Hypothalamus (tissue), 51 donors: ENCODE results near the gene CD151.

Experiments
- DNase-seq, 51 donors: peaks; one replicate each; lab custom pipeline; 2025; lab: John Stamatoyannopoulos, UW

Gene CD151

GRCh38 chr11:853682-854448 is 21.1 kb downstream of the CD151 start:
- DNase-seq = no peak

- no peak for DNase-seq
These were observed 22.0 kb downstream of the CD151 start for GRCh38 chr11:854601-855329.

- no peak for DNase-seq
These were observed 22.6 kb downstream of the CD151 start for GRCh38 chr11:855330-855674.

GRCh38 chr11:855796-856195 is 23.0 kb downstream of the CD151 start:
- DNase-seq = no peak

- no peak for DNase-seq
These were observed 23.6 kb downstream of the CD151 start for GRCh38 chr11:856397-856796.

- DNase-seq = no peak
These were observed 25.5 kb downstream of the CD151 start for GRCh38 chr11:858053-858761.

GRCh38 chr11:858762-859339 is 26.1 kb downstream of the CD151 start:
- DNase-seq = no peak

GRCh38 chr11:859394-860131 is 26.8 kb downstream of the CD151 start:
- DNase-seq = peak in 42 of 51 donors; percentile 8 to 83 (median 54)

- no peak for DNase-seq
These were observed 27.7 kb downstream of the CD151 start for GRCh38 chr11:860234-861104.

GRCh38 chr11:861105-861479 is 28.3 kb downstream of the CD151 start:
- no peak for DNase-seq

- DNase-seq = no peak
These were observed 29.4 kb downstream of the CD151 start for GRCh38 chr11:862081-862661.

GRCh38 chr11:862696-863022 is 29.9 kb downstream of the CD151 start:
- DNase-seq = no peak

GRCh38 chr11:863023-863909 is 30.5 kb downstream of the CD151 start:
- DNase-seq = no peak

GRCh38 chr11:863910-864827 is 31.4 kb downstream of the CD151 start:
- no peak for DNase-seq

GRCh38 chr11:864898-865297 is 32.1 kb downstream of the CD151 start:
- DNase-seq = no peak

- no peak for DNase-seq
These were observed 33.0 kb downstream of the CD151 start for GRCh38 chr11:865462-866430.
